IMR-90 (cell line): ENCODE measurements around the gene STAT5A. TPM values are rescaled to one million over a fixed set of nuclear protein-coding genes. Genes with fewer than 3 reads are reported as not detected.

ENCODE experiments used
- ATAC-seq: fragments of 200-7000 bp; cut with Tn5 transposase; 2 replicates; pipeline ENCODE4 v1.9.1; 2020; ENCODE audit warnings: low read depth, mild to moderate bottlenecking, moderate library complexity
- BruUV-seq: library from RNA; stranded (reverse); fragments of 400-500 nt; replicated peaks from 2 replicates; lab custom pipeline; 2021; lab: Mats Ljungman, UMichigan
- CTCF ChIA-PET: fragments of 300-600 bp; formaldehyde crosslinking; extraction: SDS; loops from one replicate; lab custom pipeline; 2021; ENCODE audit warnings: antibody characterized with exemption; lab: Yijun Ruan, JAX
- POLR2A ChIA-PET: fragments of 300-600 bp; sonication (Branson Sonifier 250); formaldehyde crosslinking; loops from one replicate; lab custom pipeline; 2022; ENCODE audit warnings: antibody characterized with exemption; ENCODE audit not compliant: unreplicated experiment; lab: Charles Lee
- DNase-seq: peaks from one replicate; pipeline ENCODE4 v3.0.0; 2013
- H2AFZ ChIP-seq: replicated peaks from 2 replicates; pipeline ENCODE3; 2013; ENCODE audit warnings: low read length, mild to moderate bottlenecking; ENCODE audit not compliant: poor library complexity
- H2AK5ac ChIP-seq: 2 replicates; pipeline ENCODE4 v1.6.1; 2013; ENCODE audit warnings: low read depth, low read length, inconsistent platforms
- H2AK9ac ChIP-seq: replicated peaks from 2 replicates; pipeline ENCODE3; 2013; ENCODE audit warnings: mild to moderate bottlenecking, low read depth, low read length, moderate library complexity; ENCODE audit not compliant: poor library complexity
- H2BK120ac ChIP-seq: 2 replicates; pipeline ENCODE4 v1.6.1; 2013; ENCODE audit warnings: low read depth, low read length, inconsistent platforms
- H2BK15ac ChIP-seq: 3 replicates; pipeline ENCODE4 v1.6.1; 2013; ENCODE audit warnings: low read depth, low read length, inconsistent platforms
- H2BK20ac ChIP-seq: 2 replicates; pipeline ENCODE4 v1.6.1; 2013; ENCODE audit warnings: low read depth, mild to moderate bottlenecking, inconsistent platforms, low read length, moderate library complexity
- H2BK5ac ChIP-seq: 2 replicates; pipeline ENCODE4 v1.6.1; 2013; ENCODE audit warnings: mild to moderate bottlenecking, low read depth, low read length, inconsistent platforms; ENCODE audit not compliant: poor library complexity, severe bottlenecking
- H3K14ac ChIP-seq: replicated peaks from 2 replicates; pipeline ENCODE4 v1.6.1; 2013; ENCODE audit warnings: low read depth, low read length, inconsistent platforms
- H3K18ac ChIP-seq: 2 replicates; pipeline ENCODE4 v1.6.1; 2013; ENCODE audit warnings: low read depth, low read length, control low read depth
- H3K23ac ChIP-seq: 2 replicates; pipeline ENCODE4 v1.6.1; 2013; ENCODE audit warnings: low read depth, low read length, inconsistent platforms
- H3K27ac ChIP-seq: 2 replicates; pipeline ENCODE4 v1.5.1; 2013; ENCODE audit warnings: mild to moderate bottlenecking, control low read depth, low read length; ENCODE audit not compliant: insufficient read depth
- H3K27me3 ChIP-seq: 2 replicates; pipeline ENCODE4 v1.6.1; 2013; ENCODE audit warnings: low read length; ENCODE audit not compliant: control insufficient read depth, insufficient read depth
- H3K36me3 ChIP-seq: 2 replicates; pipeline ENCODE4 v1.6.1; 2013; ENCODE audit warnings: low read length, mixed read lengths; ENCODE audit not compliant: control insufficient read depth, insufficient read depth
- H3K4ac ChIP-seq: 2 replicates; pipeline ENCODE4 v1.6.1; 2013; ENCODE audit warnings: low read depth, low read length, inconsistent platforms
- H3K4me1 ChIP-seq: 2 replicates; pipeline ENCODE4 v1.6.1; 2013; ENCODE audit warnings: low read length, mixed read lengths; ENCODE audit not compliant: control insufficient read depth, insufficient read depth
- H3K4me2 ChIP-seq: 2 replicates; pipeline ENCODE4 v1.6.1; 2013; ENCODE audit warnings: low read depth, mild to moderate bottlenecking, control low read depth, low read length, moderate library complexity
- H3K4me3 ChIP-seq: 2 replicates; pipeline ENCODE4 v1.5.1; 2013; ENCODE audit warnings: low read depth, mild to moderate bottlenecking, control low read depth, low read length, moderate library complexity; ENCODE audit not compliant: insufficient read depth
- H3K56ac ChIP-seq: 2 replicates; pipeline ENCODE4 v1.6.1; 2013; ENCODE audit warnings: low read length, inconsistent platforms; ENCODE audit not compliant: insufficient read depth; ENCODE audit errors: extremely low read depth
- H3K79me1 ChIP-seq, 2 experiments: 2 replicates each; pipeline ENCODE4 v1.6.1; 2013; ENCODE audit warnings: low read length in 2 of 2, inconsistent platforms in 1 of 2, low read depth in 1 of 2
- H3K9ac ChIP-seq: 2 replicates; pipeline ENCODE4 v1.6.1; 2013; ENCODE audit warnings: low read depth, low read length, control low read depth
- H3K9me1 ChIP-seq: 2 replicates; pipeline ENCODE4 v1.6.1; 2013; ENCODE audit warnings: low read length, inconsistent platforms; ENCODE audit not compliant: insufficient read depth
- H3K9me3 ChIP-seq: 2 replicates; pipeline ENCODE4 v1.6.1; 2013; ENCODE audit warnings: low read length; ENCODE audit not compliant: control insufficient read depth, insufficient read depth
- H4K20me1 ChIP-seq: 2 replicates; pipeline ENCODE4 v1.6.1; 2013; ENCODE audit warnings: low read length, inconsistent platforms; ENCODE audit not compliant: insufficient read depth
- H4K5ac ChIP-seq: 2 replicates; pipeline ENCODE4 v1.6.1; 2013; ENCODE audit warnings: mild to moderate bottlenecking, low read depth, low read length, control low read depth
- H4K8ac ChIP-seq, 2 experiments: 2 replicates each; pipeline ENCODE4 v1.6.1; 2013; ENCODE audit warnings: low read depth in 2 of 2, low read length in 2 of 2, control low read depth in 1 of 2, inconsistent platforms in 1 of 2
- H4K91ac ChIP-seq: 2 replicates; pipeline ENCODE4 v1.6.1; 2013; ENCODE audit warnings: low read depth, low read length, inconsistent platforms; ENCODE audit not compliant: insufficient read depth
- FOS ChIP-seq: fragments of 150-350 bp; IDR thresholded peaks from 2 replicates; pipeline ENCODE4 v1.6.1; 2016; ENCODE audit warnings: low read depth, low read length
- NFE2L2 ChIP-seq: fragments of 150-350 bp; IDR thresholded peaks from 2 replicates; pipeline ENCODE4 v1.6.1; 2016; ENCODE audit warnings: low read depth, mild to moderate bottlenecking, low read length
- WGBS, 2 experiments: methylation state at CpG; one replicate each; pipeline versions ENCODE4 v1.1.5 to v1.1.7; 2013; ENCODE audit warnings: missing lambda C conversion rate in 2 of 2; ENCODE audit not compliant: insufficient read length in 1 of 2; ENCODE audit errors: extremely low coverage in 2 of 2; 5-methylcytosine and 5-hydroxymethylcytosine counted together
- dilution Hi-C: fragments of 300-500 bp; cut with HindIII; formaldehyde crosslinking; loops from one replicate; pipeline ENCODE4 v1.14.3; 2018; ENCODE audit warnings: low sequenced_read_pairs; ENCODE audit not compliant: unreplicated experiment
- in situ Hi-C: fragments of 300-500 bp; cut with MboI; formaldehyde crosslinking; loops from 3 replicates; pipeline ENCODE4 v1.14.3; 2019; ENCODE audit warnings: low sequenced_read_pairs, inconsistent platforms, mixed read lengths
- intact Hi-C: fragments of 100-400 bp; cut with micrococcal nuclease; formaldehyde crosslinking; loops from 2 replicates; pipeline ENCODE4 v1.10.0; 2022
- polyA plus RNA-seq, 3 experiments: library from polyadenylated mRNA; depleted of rRNA; stranded (reverse); fragments of >200 nt; gene quantifications; 2 replicates each; pipeline ENCODE4 v1.2.3, GENCODE V29; 2012; ENCODE audit warnings: low replicate concordance in 1 of 3
- total RNA-seq: library from RNA; depleted of rRNA; stranded (reverse); fragments of >200 nt; gene quantifications from 2 replicates; pipeline ENCODE4 v1.2.3, GENCODE V29; 2012
- TF ChIP-seq, protein P1 (sequence below): fragments of 150-350 bp; IDR thresholded peaks from 2 replicates; pipeline ENCODE4 v1.6.1; 2017; ENCODE audit warnings: mild to moderate bottlenecking, antibody characterized with exemption, low read length, low read depth

Gene STAT5A
- total and polyA plus RNA-seq, 2 of the 4 experiments (the other 2 are of a cell fraction) = 1.3 to 1.4 TPM

DNA sequence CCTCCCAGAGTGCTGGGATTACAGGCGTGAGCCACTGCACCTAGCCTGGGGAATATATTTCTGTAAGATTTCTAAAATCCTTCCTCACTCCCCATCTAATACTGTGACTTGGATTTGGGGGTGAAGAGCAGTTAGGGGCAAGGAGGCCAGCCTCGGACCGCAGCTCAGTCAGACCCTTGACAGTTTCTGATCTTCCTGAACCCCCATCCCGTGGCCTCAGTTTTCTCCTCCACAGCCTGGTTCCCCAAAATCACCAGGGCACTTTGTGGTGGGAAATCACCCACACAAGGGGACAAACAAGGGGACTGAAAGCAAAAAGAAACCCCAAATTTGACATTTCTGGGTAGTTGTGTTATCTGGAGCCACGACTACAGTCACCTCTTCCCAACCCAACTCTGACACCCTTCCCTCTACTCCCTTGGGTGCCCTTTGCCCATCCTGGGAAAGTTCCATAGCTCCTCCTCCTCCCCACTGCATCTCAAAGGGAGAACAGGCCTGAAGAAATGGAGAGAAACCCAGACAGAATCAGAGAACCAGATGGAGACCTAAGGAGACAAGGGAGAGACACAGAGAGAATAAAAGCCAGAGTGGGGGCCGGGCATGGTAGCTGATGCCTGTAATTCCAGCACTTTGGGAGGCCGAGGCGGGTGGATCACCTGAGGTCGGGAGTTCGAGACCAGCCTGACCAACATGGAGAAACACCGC, 2.8 kb upstream of the STAT5A start:
- Histone ChIP-seq H3K56ac (no peak overlapping the region), H2BK20ac (no peak overlapping the region), H4K8ac (no peak overlapping the region), H3K36me3 (no peaks in the 10 kb centered on the region), H3K4ac (no peak overlapping the region), H3K27ac (no peak overlapping the region), H3K4me3 (no peak overlapping the region), H2AFZ (no peak overlapping the region), H2AK5ac (no peak overlapping the region; the same call in 1 of the 2 replicates), H3K18ac (no peak overlapping the region), H3K9me1 (0 out of 2 replicates have a peak, but pooled peaks cover 4% of the 10 kb centered on the region), H2AK9ac (no peak overlapping the region), H4K20me1 (no peaks in the 10 kb centered on the region), H3K4me2 (no peak overlapping the region), H3K23ac (no peak overlapping the region), H2BK5ac (no peak overlapping the region), H3K9me3 (no peaks in the 10 kb centered on the region), H3K27me3 (no peaks in the 10 kb centered on the region; the same call in 1 of the 2 replicates), H3K9ac (no peak overlapping the region), H2BK15ac (no peak overlapping the region), H3K79me1 (no peaks in the 10 kb centered on the region), H2BK120ac (no peak overlapping the region), H4K91ac (no peak overlapping the region), H4K5ac (no peak overlapping the region), H3K14ac (no peak overlapping the region), H3K4me1 (peaks cover 14% of the 10 kb centered on the region)
- TF ChIP-seq FOS = no peak
- no peak for TF ChIP-seq NFE2L2
- TF ChIP-seq, protein P1, sequence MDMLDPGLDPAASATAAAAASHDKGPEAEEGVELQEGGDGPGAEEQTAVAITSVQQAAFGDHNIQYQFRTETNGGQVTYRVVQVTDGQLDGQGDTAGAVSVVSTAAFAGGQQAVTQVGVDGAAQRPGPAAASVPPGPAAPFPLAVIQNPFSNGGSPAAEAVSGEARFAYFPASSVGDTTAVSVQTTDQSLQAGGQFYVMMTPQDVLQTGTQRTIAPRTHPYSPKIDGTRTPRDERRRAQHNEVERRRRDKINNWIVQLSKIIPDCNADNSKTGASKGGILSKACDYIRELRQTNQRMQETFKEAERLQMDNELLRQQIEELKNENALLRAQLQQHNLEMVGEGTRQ = no peak
- DNase-seq (no peak), ATAC-seq (no peak)
- dilution Hi-C loops = no loop called here
- intact Hi-C loops = no loop called here
- in situ Hi-C loops = no loop called here
- no CpG with 5 or more reads among the region's 11 CpGs for WGBS, 2 experiments
- BruUV-seq = no TSS peak
- ChIA-PET POLR2A (no interaction called here), CTCF (no interaction called here)
